ENCODE data around the gene IER5. TPM values are rescaled to one million over a fixed set of nuclear protein-coding genes. Genes with fewer than 3 reads are reported as not detected.

Gene IER5
- total and polyA plus RNA-seq, 4 donors, result 18.6 to 34.5 (median 26.2) TPM

DNA sequence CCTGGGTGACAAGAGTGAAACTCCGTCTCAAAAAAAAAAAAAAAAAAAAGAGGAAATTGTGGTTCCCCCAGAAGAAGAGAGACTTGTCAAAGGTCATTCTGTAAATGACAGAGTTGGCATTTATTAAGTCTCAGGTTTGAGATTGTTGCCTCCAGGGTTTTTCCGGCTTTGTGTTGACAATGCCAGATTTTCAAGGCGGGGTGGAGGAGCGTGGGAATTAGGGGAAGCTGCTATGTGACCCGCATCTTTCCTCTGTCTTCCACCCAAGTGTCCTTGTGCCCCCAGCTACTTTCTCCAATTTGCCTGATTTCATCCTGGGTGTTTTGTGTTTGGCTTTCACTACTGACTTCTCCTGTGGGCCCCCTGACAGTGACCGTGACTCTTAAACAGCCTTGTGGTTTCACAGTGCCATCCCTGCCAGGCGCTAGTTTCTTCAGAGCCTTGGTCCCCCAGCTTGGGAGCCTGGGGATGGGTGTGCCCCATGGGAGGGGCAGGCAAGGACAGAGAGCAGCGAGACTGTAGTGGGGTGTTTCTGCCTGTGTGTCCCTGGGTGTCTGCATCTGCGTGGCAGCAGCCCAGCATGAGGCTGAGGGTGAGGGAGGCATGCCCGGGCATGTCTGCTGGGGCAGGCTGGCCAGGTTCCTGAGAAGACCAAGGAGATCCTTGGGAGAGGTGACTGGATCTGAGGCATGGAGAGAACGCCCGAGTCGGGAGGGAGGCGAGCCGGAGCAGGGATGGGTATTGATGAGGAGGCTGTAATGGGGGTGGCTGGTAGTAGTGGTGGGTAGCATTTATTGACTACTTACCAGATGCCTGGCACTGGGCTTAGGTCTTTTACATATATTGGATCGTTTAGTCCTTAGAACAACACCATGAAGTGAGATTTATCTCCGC is 46.3 kb downstream of the IER5 start:
- Histone ChIP-seq H3K4me1 (ENCODE audit: control insufficient read depth in 5 of 5, insufficient read depth in 5 of 5, low read length in 5 of 5) (peaks cover 2 to 13% (median 5%) of the 10 kb centered on the region in 5 donors), H3K36me3 (ENCODE audit: control insufficient read depth in 4 of 4, insufficient read depth in 4 of 4, low read length in 4 of 4) (no peaks in the 10 kb centered on the region), H3K4me3 (no peak overlapping the region), H3K9ac (ENCODE audit: insufficient read depth in 1 of 2, low read length in 2 of 2) (no peak overlapping the region), H3K27ac (ENCODE audit: low read depth in 1 of 2, low read length in 1 of 2) (peak overlapping the region in 1 of 2 donors; percentile 58), H3K9me3 (ENCODE audit: control insufficient read depth in 4 of 4, insufficient read depth in 3 of 4, low read length in 3 of 4) (no peaks in the 10 kb centered on the region), H3K27me3 (ENCODE audit: control insufficient read depth in 3 of 3, insufficient read depth in 3 of 3, low read length in 2 of 3) (no peaks in the 10 kb centered on the region)
- no peak for DNase-seq
- WGBS, 2 donors, result 66% methylated on average over 16 to 17 of the region's 17 CpGs
- ATAC-seq (ENCODE audit: insufficient read depth, low FRiP score), result peak; percentile 22
- TF ChIP-seq, protein P1, sequence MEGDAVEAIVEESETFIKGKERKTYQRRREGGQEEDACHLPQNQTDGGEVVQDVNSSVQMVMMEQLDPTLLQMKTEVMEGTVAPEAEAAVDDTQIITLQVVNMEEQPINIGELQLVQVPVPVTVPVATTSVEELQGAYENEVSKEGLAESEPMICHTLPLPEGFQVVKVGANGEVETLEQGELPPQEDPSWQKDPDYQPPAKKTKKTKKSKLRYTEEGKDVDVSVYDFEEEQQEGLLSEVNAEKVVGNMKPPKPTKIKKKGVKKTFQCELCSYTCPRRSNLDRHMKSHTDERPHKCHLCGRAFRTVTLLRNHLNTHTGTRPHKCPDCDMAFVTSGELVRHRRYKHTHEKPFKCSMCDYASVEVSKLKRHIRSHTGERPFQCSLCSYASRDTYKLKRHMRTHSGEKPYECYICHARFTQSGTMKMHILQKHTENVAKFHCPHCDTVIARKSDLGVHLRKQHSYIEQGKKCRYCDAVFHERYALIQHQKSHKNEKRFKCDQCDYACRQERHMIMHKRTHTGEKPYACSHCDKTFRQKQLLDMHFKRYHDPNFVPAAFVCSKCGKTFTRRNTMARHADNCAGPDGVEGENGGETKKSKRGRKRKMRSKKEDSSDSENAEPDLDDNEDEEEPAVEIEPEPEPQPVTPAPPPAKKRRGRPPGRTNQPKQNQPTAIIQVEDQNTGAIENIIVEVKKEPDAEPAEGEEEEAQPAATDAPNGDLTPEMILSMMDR (IDR thresholded peaks at IDR 0.05; ENCODE audit: control extremely low read depth, extremely low read depth), result no peak

DNA sequence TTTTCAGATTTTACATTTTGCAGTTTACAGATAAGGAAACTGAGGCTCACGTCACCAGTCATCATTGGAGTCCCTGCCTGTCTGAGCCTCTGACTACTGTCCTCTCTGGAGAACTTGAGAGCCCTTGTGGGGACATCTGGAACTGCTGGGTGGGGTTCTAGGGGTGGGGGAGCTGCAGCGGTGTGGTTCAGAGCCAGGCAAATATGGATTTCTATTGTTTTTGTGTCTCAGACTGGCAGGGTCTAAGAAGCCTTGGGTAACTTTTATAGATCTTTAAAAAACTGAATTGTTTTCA is 46.9 kb downstream of the IER5 start:
- Histone ChIP-seq H3K27ac (ENCODE audit: low read depth in 1 of 2, low read length in 1 of 2) (peak overlapping the region in 1 of 2 donors; percentile 58), H3K27me3 (ENCODE audit: control insufficient read depth in 3 of 3, insufficient read depth in 3 of 3, low read length in 2 of 3) (no peaks in the 10 kb centered on the region), H3K4me3 (no peak overlapping the region), H3K9me3 (ENCODE audit: control insufficient read depth in 4 of 4, insufficient read depth in 3 of 4, low read length in 3 of 4) (no peaks in the 10 kb centered on the region), H3K36me3 (ENCODE audit: control insufficient read depth in 4 of 4, insufficient read depth in 4 of 4, low read length in 4 of 4) (no peaks in the 10 kb centered on the region), H3K9ac (ENCODE audit: insufficient read depth in 1 of 2, low read length in 2 of 2) (no peak overlapping the region), H3K4me1 (ENCODE audit: control insufficient read depth in 5 of 5, insufficient read depth in 5 of 5, low read length in 5 of 5) (peaks cover 0 to 13% (median 5%) of the 10 kb centered on the region in 5 donors)
- DNase-seq, result no peak
- WGBS, 2 donors, result 77 to 90% methylated on average over 2 of the region's 2 CpGs
- ATAC-seq (ENCODE audit: insufficient read depth, low FRiP score), result no peak
- TF ChIP-seq, protein P1 (IDR thresholded peaks at IDR 0.05; ENCODE audit: control extremely low read depth, extremely low read depth), result no peak

DNA sequence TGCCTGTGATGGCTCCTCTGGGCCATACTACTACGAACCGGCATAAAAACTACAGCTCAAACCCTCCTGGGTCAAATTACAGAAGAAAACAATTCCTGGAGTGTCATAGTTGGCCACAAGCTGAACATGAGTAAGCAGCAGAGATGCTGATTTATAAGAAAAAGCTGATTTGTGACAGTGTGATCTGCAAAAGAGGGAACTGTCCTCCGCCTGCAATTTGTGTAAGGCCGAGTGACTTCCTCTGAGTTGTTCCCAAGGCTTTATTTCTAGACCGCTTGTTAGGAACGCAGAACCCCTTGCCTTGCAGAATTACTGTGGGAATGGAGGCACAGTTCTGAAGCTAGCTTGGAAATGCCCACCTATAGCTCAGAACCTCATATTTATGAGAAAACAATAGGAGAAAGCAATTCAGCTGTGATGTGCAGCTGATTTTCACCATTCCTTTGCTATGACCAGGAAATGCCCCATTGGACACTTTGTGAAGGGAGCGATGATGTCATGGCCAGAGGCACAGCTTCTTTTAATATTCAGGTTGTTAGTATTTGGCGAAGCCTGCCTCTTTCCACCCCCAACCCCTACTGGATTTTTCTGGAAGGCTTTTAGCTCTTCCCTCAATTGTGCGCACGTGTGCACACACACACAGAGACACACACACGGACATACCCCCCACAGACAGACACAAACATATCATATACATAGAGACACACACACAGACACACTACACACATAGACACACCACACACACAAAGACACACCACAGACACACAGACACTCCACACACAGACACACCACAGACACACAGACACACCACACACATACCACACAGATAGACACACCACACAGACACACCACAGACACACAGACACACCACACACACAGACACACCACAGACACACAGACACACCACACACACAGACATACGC is 47.6 kb downstream of the IER5 start:
- TF ChIP-seq, protein P1 (IDR thresholded peaks at IDR 0.05; ENCODE audit: control extremely low read depth, extremely low read depth), result no peak
- no peaks in the 10 kb centered on the region for H3K9me3 ChIP-seq (ENCODE audit: control insufficient read depth in 4 of 4, insufficient read depth in 3 of 4, low read length in 3 of 4)
- 59 to 75% methylated on average over 12 of the region's 12 CpGs for WGBS, 2 donors
- H3K27me3 ChIP-seq (ENCODE audit: control insufficient read depth in 3 of 3, insufficient read depth in 3 of 3, low read length in 2 of 3), result no peaks in the 10 kb centered on the region
- DNase-seq, result peak in 1 of 3 donors; percentile 52
- peak overlapping the region in 1 of 2 donors; percentile 43 for H3K27ac ChIP-seq (ENCODE audit: low read depth in 1 of 2, low read length in 1 of 2)
- no peaks in the 10 kb centered on the region for H3K36me3 ChIP-seq (ENCODE audit: control insufficient read depth in 4 of 4, insufficient read depth in 4 of 4, low read length in 4 of 4)
- no peak overlapping the region for H3K4me3 ChIP-seq
- no peak overlapping the region for H3K9ac ChIP-seq (ENCODE audit: insufficient read depth in 1 of 2, low read length in 2 of 2)
- H3K4me1 ChIP-seq (ENCODE audit: control insufficient read depth in 5 of 5, insufficient read depth in 5 of 5, low read length in 5 of 5), result peaks cover 0 to 13% (median 5%) of the 10 kb centered on the region in 5 donors
- no peak for ATAC-seq (ENCODE audit: insufficient read depth, low FRiP score)
